HL-60 (cell line): ENCODE results near the gene LARP4.
"Not testable (repeated sequence)": the region's sequence is repeated elsewhere in the genome, so short reads cannot be mapped to it uniquely, and the experiment has no call there.

Source experiments
- DNase-seq, 2 experiments: peaks; one replicate each; pipeline ENCODE4 v3.0.0-alpha.2; 2010 to 2020; ENCODE audit warnings: low read depth in 1 of 2, low spot score in 1 of 2
- H3K27ac ChIP-seq: fragments of 250-450 bp; sonication (Bioruptor Pico); replicated peaks from 2 replicates; pipeline ENCODE4 v1.5.1; 2020; ENCODE audit warnings: mild to moderate bottlenecking, moderate library complexity
- H3K27me3 ChIP-seq: fragments of 250-450 bp; sonication (Bioruptor Pico); 2 replicates; pipeline ENCODE4 v1.5.1; 2021; ENCODE audit warnings: mild to moderate bottlenecking, moderate library complexity; ENCODE audit not compliant: insufficient read depth, poor library complexity, severe bottlenecking
- H3K4me3 ChIP-seq: replicated peaks from 2 replicates; pipeline ENCODE4 v1.5.1; 2011; ENCODE audit warnings: mild to moderate bottlenecking, control low read depth, low read length; ENCODE audit not compliant: insufficient read depth
- CTCF ChIP-seq: IDR thresholded peaks from one replicate; pipeline ENCODE4 v1.5.1; 2011; ENCODE audit warnings: low read length, control low read depth, inconsistent platforms; ENCODE audit not compliant: insufficient read depth
- GABPA ChIP-seq: IDR thresholded peaks from 2 replicates; pipeline ENCODE4 v1.6.1; 2012; ENCODE audit warnings: low read depth
- POLR2AphosphoS5 ChIP-seq: IDR thresholded peaks from 2 replicates; pipeline ENCODE4 v1.6.1; 2012; ENCODE audit warnings: low read depth
- REST ChIP-seq: IDR thresholded peaks from 2 replicates; pipeline ENCODE4 v1.6.1; 2012; ENCODE audit warnings: low read depth; ENCODE audit not compliant: insufficient replicate concordance
- SPI1 ChIP-seq: IDR thresholded peaks from 2 replicates; pipeline ENCODE4 v1.6.1; 2012; ENCODE audit warnings: low read depth, mild to moderate bottlenecking, borderline replicate concordance

LARP4 gene

GRCh38 chr12:50442178-50442908, 41.7 kb downstream of the LARP4 start:
- TF ChIP-seq GABPA (no peak), CTCF (no peak), POLR2AphosphoS5 (no peak), SPI1 (no peak), REST (no peak)
- Histone ChIP-seq H3K27ac (no peak overlapping the region), H3K4me3 (no peak overlapping the region), H3K27me3 (no peaks in the 10 kb centered on the region)
- DNase-seq, result no peak

GRCh38 chr12:50449671-50450070, 49.0 kb downstream of the LARP4 start:
- not testable (repeated sequence) for H3K27me3 ChIP-seq, DNase-seq, H3K4me3 ChIP-seq, H3K27ac ChIP-seq

GRCh38 chr12:50452795-50453194, 52.1 kb downstream of the LARP4 start:
- H3K27ac ChIP-seq, result no peak overlapping the region
- DNase-seq, result no peak
- H3K27me3 ChIP-seq, result no peaks in the 10 kb centered on the region
- TF ChIP-seq REST, result no peak
- no peak for TF ChIP-seq GABPA
- TF ChIP-seq SPI1, result no peak
- TF ChIP-seq POLR2AphosphoS5, result no peak
- no peak overlapping the region for H3K4me3 ChIP-seq

- H3K4me3 ChIP-seq, result no peak overlapping the region
- TF ChIP-seq POLR2AphosphoS5, result no peak
- TF ChIP-seq SPI1, result no peak
- no peak for TF ChIP-seq CTCF
- TF ChIP-seq REST, result no peak
- no peak for TF ChIP-seq GABPA
- no peaks in the 10 kb centered on the region for H3K27me3 ChIP-seq
- H3K27ac ChIP-seq, result no peak overlapping the region
- DNase-seq, result no peak
Observed at GRCh38 chr12:50453872-50454271, 53.2 kb downstream of the LARP4 start.
